Measurements from ENCODE around the gene PPHLN1.

PPHLN1 gene

GRCh38 chr12:42370013-42370412 lies 44.0 kb downstream of the PPHLN1 start:
- H2AFZ ChIP-seq (ENCODE audit: low read depth, low read length), result no peak overlapping the region
- H3K4me2 ChIP-seq (ENCODE audit: insufficient read depth, low read length), result no peak overlapping the region
- DNase-seq, result no peak
- H3K27me3 ChIP-seq (ENCODE audit: insufficient read depth, low read length, poor library complexity), result no peaks in the 10 kb centered on the region
- peaks cover 8% of the 10 kb centered on the region; the same call in 1 of the 2 replicates for H4K20me1 ChIP-seq (ENCODE audit: insufficient read depth, low read length)
- H3K9me3 ChIP-seq (ENCODE audit: insufficient read depth, low read length, severe bottlenecking), result no peaks in the 10 kb centered on the region
- H3K36me3 ChIP-seq (ENCODE audit: insufficient read depth, low read length), result peaks cover 3% of the 10 kb centered on the region; the same call in 1 of the 2 replicates
- no peak overlapping the region for H3K9ac ChIP-seq (ENCODE audit: low read depth, low read length)
- H3K4me3 ChIP-seq (ENCODE audit: low read depth in 1 of 2, low read length in 2 of 2), result no peak overlapping the region
- TF ChIP-seq EZH2 (IDR thresholded peaks at IDR 0.05; ENCODE audit: borderline replicate concordance, low read depth, low read length, severe bottlenecking), result no peak
- TF ChIP-seq CTCF (IDR thresholded peaks at IDR 0.05; ENCODE audit: borderline replicate concordance, extremely low read depth, low read length, poor library complexity, severe bottlenecking), result no peak
- no peak for ATAC-seq (ENCODE audit: insufficient read depth, low read depth)
- H3K27ac ChIP-seq (ENCODE audit: low read length), result no peak overlapping the region
- peaks cover 6% of the 10 kb centered on the region for H3K79me2 ChIP-seq (ENCODE audit: insufficient read depth, low read length)
- H3K4me1 ChIP-seq (ENCODE audit: insufficient read depth, low read length), result no peaks in the 10 kb centered on the region

- DNase-seq, result peak; percentile 40
- Histone ChIP-seq H3K9ac (ENCODE audit: low read depth, low read length) (no peak overlapping the region), H3K9me3 (ENCODE audit: insufficient read depth, low read length, severe bottlenecking) (no peaks in the 10 kb centered on the region), H3K27me3 (ENCODE audit: insufficient read depth, low read length, poor library complexity) (no peaks in the 10 kb centered on the region), H3K4me1 (ENCODE audit: insufficient read depth, low read length) (no peaks in the 10 kb centered on the region), H3K79me2 (ENCODE audit: insufficient read depth, low read length) (peaks cover 6% of the 10 kb centered on the region), H3K27ac (ENCODE audit: low read length) (no peak overlapping the region), H3K36me3 (ENCODE audit: insufficient read depth, low read length) (peaks cover 20% of the 10 kb centered on the region), H3K4me3 (ENCODE audit: low read depth in 1 of 2, low read length in 2 of 2) (no peak overlapping the region), H3K4me2 (ENCODE audit: insufficient read depth, low read length) (no peak overlapping the region), H4K20me1 (ENCODE audit: insufficient read depth, low read length) (peaks cover 8% of the 10 kb centered on the region; the same call in 1 of the 2 replicates), H2AFZ (ENCODE audit: low read depth, low read length) (no peak overlapping the region)
- no peak for TF ChIP-seq EZH2 (IDR thresholded peaks at IDR 0.05; ENCODE audit: borderline replicate concordance, low read depth, low read length, severe bottlenecking)
- peak; percentile 90 for TF ChIP-seq CTCF (IDR thresholded peaks at IDR 0.05; ENCODE audit: borderline replicate concordance, extremely low read depth, low read length, poor library complexity, severe bottlenecking)
- ATAC-seq (ENCODE audit: insufficient read depth, low read depth), result peak; percentile 97
Observed at GRCh38 chr12:42372154-42372791, 46.3 kb downstream of the PPHLN1 start.

- no peak overlapping the region for H3K4me2 ChIP-seq (ENCODE audit: insufficient read depth, low read length)
Observed at GRCh38 chr12:42373669-42374068, 47.7 kb downstream of the PPHLN1 start.

More at GRCh38 chr12:42373669-42374068, 47.7 kb downstream of the PPHLN1 start:
- H4K20me1 ChIP-seq (ENCODE audit: insufficient read depth, low read length), result peaks cover 8% of the 10 kb centered on the region; the same call in 1 of the 2 replicates
- TF ChIP-seq CTCF (IDR thresholded peaks at IDR 0.05; ENCODE audit: borderline replicate concordance, extremely low read depth, low read length, poor library complexity, severe bottlenecking), result no peak
- TF ChIP-seq EZH2 (IDR thresholded peaks at IDR 0.05; ENCODE audit: borderline replicate concordance, low read depth, low read length, severe bottlenecking), result no peak
- H2AFZ ChIP-seq (ENCODE audit: low read depth, low read length), result no peak overlapping the region
- H3K79me2 ChIP-seq (ENCODE audit: insufficient read depth, low read length), result peaks cover 6% of the 10 kb centered on the region
- H3K9me3 ChIP-seq (ENCODE audit: insufficient read depth, low read length, severe bottlenecking), result no peaks in the 10 kb centered on the region
- no peaks in the 10 kb centered on the region for H3K27me3 ChIP-seq (ENCODE audit: insufficient read depth, low read length, poor library complexity)
- no peak for DNase-seq
- H3K36me3 ChIP-seq (ENCODE audit: insufficient read depth, low read length), result peaks cover 23% of the 10 kb centered on the region
- no peak overlapping the region for H3K4me3 ChIP-seq (ENCODE audit: low read depth in 1 of 2, low read length in 2 of 2)
- no peak overlapping the region for H3K27ac ChIP-seq (ENCODE audit: low read length)
- H3K4me1 ChIP-seq (ENCODE audit: insufficient read depth, low read length), result no peaks in the 10 kb centered on the region
- no peak for ATAC-seq (ENCODE audit: insufficient read depth, low read depth)
- H3K9ac ChIP-seq (ENCODE audit: low read depth, low read length), result no peak overlapping the region

All from DND-41 (cell line).